ENCODE measurements around the gene NT5DC3. TPM values are rescaled to one million over a fixed set of nuclear protein-coding genes. Genes with fewer than 3 reads are reported as not detected.

NT5DC3 gene
- total and polyA plus RNA-seq, 9 of the 15 experiments (the other 6 are each of a cell fraction or from before 2014, with no cell fraction given) = 6.3 to 33.5 (median 24.5) TPM

DNA sequence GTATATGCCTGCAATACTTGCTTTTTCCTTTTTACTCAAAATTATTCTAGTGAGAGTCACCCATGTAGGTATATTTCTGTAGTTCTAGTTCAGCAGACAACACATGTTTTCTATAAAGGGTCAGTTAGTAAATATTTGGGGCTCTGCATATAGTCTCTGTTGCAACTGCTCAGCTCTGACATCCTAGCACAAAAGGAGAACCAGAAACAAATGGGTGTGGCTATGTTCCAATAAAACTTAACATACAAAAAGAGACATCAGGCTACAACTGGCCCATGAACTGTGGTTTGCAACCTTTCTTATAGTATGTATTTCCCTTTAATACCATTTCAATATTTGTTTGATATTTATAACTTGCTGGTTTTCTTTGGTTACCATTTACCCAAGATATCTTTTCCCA lies 11.9 kb downstream of the NT5DC3 start:
- DNase-seq (ENCODE audit: extremely low read depth in 1 of 4, low spot score in 3 of 4) = no peak
- ATAC-seq = peak; percentile 31; the same call in 1 of the 3 replicates
- Histone ChIP-seq H3K27me3 (ENCODE audit: control insufficient read depth in 2 of 2, insufficient read depth in 2 of 2, low read length in 2 of 2) (no peaks in the 10 kb centered on the region), H3K36me3 (ENCODE audit: control insufficient read depth, insufficient read depth, low read length) (peaks cover 35% of the 10 kb centered on the region), H3K4me2 (ENCODE audit: insufficient read depth, low read length) (no peak overlapping the region), H3K9me3 (replicated peaks; ENCODE audit: control insufficient read depth, insufficient read depth, low read depth, low read length) (peaks cover 4% of the 10 kb centered on the region; the same call in 1 of the 2 replicates), H3K27ac (ENCODE audit: extremely low read depth, low read depth, low read length) (no peak overlapping the region), H3K79me2 (ENCODE audit: control insufficient read depth, insufficient read depth, low read length) (peaks cover 100% of the 10 kb centered on the region), H3K4me3 (no peak overlapping the region), H3K9ac (ENCODE audit: insufficient read depth in 1 of 2, low read depth in 2 of 2, low read length in 2 of 2) (no peak overlapping the region), H4K20me1 (replicated peaks; ENCODE audit: control insufficient read depth, insufficient read depth, low read length) (0 out of 2 replicates have a peak, but pooled peaks cover 2% of the 10 kb centered on the region), H2AFZ (ENCODE audit: low read depth, low read length) (no peak overlapping the region), H3K9me1 (ENCODE audit: control insufficient read depth, insufficient read depth, low read length) (no peaks in the 10 kb centered on the region), H3K4me1 (replicated peaks in 1 of 2; ENCODE audit: control insufficient read depth in 2 of 2, insufficient read depth in 2 of 2, low read length in 2 of 2) (peaks cover 2 to 6% of the 10 kb centered on the region in 2 experiments; a peak in 3 of 5 replicates)
- TF ChIP-seq, protein P1, sequence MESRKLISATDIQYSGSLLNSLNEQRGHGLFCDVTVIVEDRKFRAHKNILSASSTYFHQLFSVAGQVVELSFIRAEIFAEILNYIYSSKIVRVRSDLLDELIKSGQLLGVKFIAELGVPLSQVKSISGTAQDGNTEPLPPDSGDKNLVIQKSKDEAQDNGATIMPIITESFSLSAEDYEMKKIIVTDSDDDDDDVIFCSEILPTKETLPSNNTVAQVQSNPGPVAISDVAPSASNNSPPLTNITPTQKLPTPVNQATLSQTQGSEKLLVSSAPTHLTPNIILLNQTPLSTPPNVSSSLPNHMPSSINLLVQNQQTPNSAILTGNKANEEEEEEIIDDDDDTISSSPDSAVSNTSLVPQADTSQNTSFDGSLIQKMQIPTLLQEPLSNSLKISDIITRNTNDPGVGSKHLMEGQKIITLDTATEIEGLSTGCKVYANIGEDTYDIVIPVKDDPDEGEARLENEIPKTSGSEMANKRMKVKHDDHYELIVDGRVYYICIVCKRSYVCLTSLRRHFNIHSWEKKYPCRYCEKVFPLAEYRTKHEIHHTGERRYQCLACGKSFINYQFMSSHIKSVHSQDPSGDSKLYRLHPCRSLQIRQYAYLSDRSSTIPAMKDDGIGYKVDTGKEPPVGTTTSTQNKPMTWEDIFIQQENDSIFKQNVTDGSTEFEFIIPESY (CRISPR knock-in tag; IDR thresholded peaks at IDR 0.05) = no peak
- no peak for TF ChIP-seq RBFOX2 (IDR thresholded peaks at IDR 0.05; ENCODE audit: low read depth, low read length)
- TF ChIP-seq, protein P2, sequence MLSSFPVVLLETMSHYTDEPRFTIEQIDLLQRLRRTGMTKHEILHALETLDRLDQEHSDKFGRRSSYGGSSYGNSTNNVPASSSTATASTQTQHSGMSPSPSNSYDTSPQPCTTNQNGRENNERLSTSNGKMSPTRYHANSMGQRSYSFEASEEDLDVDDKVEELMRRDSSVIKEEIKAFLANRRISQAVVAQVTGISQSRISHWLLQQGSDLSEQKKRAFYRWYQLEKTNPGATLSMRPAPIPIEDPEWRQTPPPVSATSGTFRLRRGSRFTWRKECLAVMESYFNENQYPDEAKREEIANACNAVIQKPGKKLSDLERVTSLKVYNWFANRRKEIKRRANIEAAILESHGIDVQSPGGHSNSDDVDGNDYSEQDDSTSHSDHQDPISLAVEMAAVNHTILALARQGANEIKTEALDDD (IDR thresholded peaks at IDR 0.05) = no peak
- no peak for TF ChIP-seq RAD51 (IDR thresholded peaks at IDR 0.05; ENCODE audit: borderline replicate concordance, low read depth)
- TF ChIP-seq, protein P3, sequence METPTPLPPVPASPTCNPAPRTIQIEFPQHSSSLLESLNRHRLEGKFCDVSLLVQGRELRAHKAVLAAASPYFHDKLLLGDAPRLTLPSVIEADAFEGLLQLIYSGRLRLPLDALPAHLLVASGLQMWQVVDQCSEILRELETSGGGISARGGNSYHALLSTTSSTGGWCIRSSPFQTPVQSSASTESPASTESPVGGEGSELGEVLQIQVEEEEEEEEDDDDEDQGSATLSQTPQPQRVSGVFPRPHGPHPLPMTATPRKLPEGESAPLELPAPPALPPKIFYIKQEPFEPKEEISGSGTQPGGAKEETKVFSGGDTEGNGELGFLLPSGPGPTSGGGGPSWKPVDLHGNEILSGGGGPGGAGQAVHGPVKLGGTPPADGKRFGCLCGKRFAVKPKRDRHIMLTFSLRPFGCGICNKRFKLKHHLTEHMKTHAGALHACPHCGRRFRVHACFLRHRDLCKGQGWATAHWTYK (CRISPR knock-in tag; IDR thresholded peaks at IDR 0.05) = no peak
- CTCF ChIA-PET (ENCODE audit: low intra/inter-chr PET ratio) = no interaction called here
- intact Hi-C loops (cut with micrococcal nuclease) = no loop called here
- in situ Hi-C loops (cut with MboI) = loop anchor here (5.0 kb wide), 1 partner anchor 103 kb away; the partner anchor contains the start of gene HSP90B1
- no peak for FAIRE-seq
- POLR2A ChIA-PET = interaction anchor here (0.8 kb wide), 1 partner anchor 9 kb away, joined by 3 read pairs; no protein-coding TSS in a partner anchor
- no TSS peak for BruUV-seq (replicated peaks)
